Retina (tissue), 1 donor: ENCODE results near the gene CXXC5.
A peak's percentile ranks its signal among the peaks of the same experiment; 100 is the strongest.
"Not testable (repeated sequence)": the region's sequence is repeated elsewhere in the genome, so short reads cannot be mapped to it uniquely, and the experiment has no call there.

ENCODE experiments used
- DNase-seq: peaks from one replicate; pipeline ENCODE4 v3.0.0-alpha.2; 2016

The CXXC5 gene

DNA sequence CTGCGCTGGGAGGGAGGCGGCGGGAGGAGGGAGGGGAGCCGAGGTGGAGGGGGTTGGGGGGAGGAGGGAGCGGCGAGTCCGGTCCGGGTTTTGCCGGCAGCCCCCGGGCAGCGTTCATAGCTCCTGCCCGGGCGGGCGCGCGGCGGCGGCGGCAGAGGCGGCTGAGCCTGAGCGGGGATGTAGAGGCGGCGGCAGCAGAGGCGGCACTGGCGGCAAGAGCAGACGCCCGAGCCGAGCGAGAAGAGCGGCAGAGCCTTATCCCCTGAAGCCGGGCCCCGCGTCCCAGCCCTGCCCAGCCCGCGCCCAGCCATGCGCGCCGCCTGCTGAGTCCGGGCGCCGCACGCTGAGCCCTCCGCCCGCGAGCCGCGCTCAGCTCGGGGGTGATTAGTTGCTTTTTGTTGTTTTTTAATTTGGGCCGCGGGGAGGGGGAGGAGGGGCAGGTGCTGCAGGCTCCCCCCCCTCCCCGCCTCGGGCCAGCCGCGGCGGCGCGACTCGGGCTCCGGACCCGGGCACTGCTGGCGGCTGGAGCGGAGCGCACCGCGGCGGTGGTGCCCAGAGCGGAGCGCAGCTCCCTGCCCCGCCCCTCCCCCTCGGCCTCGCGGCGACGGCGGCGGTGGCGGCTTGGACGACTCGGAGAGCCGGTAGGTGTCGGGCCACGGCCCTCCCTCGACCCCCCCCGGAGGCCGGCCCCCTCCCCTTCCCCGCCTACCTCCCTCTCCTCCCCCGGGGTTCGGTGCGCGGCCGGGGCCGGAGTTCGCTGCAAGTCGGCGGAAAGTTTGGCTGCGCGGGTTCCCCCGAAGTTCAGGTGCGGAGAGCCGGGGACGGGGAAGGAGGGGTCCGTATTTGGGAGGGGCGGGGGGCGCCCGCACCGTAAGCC, at the start of gene CXXC5:
Gene CXXC5, plus strand, starts transcription at position 145 of the 877 bp plus-strand sequence. CDS start 32,175 bp downstream, outside the sequence.
- DNase-seq, result peak; percentile 89

- not testable (repeated sequence) for DNase-seq
These were observed 49.6 kb upstream of the CXXC5 start for GRCh38 chr5:139598601-139598965.

- no peak for DNase-seq
These were observed 47.7 kb upstream of the CXXC5 start for GRCh38 chr5:139600336-139600949.

- DNase-seq, result no peak
These were observed 46.7 kb upstream of the CXXC5 start for GRCh38 chr5:139601429-139601828.

DNA sequence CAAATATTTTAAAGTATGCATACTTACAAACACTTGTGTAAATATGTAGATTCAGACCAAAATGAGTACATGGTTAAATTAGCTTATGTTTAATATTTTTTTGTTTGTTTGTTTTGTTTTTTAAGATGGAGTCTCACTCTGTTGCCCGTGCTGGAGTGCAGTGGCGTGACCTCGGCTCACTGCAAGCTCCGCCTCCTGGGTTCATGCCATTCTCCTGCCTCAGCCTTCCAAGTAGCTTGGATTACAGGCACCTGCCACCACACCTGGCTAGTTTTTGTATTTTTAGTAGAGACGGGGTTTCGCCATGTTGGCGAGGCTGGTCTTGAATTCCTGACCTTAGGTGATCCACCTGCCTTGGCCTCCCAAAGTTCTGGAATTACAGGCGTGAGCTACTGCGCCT, 46.2 kb upstream of the CXXC5 start:
- DNase-seq, result not testable (repeated sequence)

DNA sequence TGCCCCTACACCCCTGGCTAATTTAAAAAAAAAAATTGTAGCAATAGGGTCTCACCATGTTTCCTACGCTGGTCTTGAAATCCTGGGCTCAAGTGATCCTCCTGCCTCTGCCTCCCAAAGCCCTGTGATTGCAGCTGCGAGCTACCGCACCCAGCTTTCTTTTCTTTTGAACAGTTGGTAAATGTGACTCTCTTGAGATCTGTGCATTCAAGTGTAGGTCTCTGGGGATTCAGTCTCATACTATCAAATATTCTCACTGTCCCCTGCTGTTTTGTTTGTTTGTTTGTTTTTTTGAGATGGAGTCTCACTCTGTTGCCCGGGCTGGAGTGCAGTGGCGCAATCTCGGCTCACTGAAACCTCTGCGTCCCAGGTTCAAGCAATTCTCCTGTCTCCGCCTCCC, 42.3 kb upstream of the CXXC5 start:
- no peak for DNase-seq

DNA sequence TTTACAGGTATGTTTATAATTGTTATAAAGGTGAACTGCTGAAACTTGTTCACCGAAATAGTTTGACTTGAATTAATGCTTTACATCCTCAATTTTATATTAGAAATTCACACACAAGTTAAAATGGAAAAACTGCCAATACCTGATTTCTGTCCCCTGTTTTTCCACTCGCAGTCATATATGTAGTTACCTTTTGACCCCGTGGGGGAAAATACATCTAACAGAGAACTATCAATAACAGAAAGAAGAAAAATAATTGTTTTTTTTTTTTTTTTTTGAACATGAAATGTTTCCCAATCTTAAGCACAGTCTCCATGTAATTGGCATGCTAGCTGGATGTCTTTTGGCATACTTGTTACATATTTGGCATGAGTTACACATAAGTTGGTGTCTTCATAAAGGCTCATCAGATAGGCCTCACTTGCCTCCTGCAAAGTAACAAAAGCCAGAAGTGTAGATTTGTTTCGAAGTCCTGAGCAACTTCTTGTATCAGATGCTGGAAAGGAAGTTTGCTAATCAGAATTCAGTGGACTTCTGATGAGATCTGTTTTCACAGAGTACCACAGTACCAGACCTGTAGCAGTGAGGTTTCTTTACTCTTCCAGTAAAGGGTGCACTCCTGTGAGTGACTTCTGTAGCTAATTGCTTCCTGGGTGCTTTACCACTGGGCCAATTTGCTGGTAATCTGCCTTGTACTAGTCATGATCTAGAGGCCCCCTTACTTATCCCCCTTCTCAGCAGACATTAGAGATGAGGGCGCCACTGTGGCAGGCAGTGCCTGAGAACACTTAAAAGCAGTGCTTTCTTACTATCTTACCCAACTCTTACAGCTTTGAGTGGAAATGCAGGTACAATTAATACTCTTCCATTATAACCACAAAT, 36.2 kb upstream of the CXXC5 start:
- DNase-seq, result no peak

- DNase-seq, result no peak
These were observed 28.3 kb upstream of the CXXC5 start for GRCh38 chr5:139619861-139620260.

DNA sequence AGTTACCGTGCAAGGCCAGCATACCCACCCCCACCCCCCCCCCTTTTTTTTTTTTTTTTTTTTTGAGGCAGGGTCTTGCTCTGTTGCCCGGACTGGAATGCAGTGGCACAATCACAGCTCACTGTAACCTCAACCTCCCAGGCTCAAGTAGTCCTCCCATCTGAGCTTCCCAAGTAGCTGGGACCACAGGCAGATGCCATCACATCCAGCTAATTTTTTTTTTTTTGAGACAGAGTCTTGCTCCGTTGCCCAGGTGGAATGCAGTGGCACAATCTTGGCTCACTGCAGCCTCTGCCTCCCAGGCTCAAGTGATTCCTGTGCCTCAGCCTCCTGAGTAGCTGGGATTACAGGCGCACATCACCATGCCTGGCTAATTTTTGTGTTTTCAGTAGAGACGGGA, 22.8 kb upstream of the CXXC5 start:
- not testable (repeated sequence) for DNase-seq

DNA sequence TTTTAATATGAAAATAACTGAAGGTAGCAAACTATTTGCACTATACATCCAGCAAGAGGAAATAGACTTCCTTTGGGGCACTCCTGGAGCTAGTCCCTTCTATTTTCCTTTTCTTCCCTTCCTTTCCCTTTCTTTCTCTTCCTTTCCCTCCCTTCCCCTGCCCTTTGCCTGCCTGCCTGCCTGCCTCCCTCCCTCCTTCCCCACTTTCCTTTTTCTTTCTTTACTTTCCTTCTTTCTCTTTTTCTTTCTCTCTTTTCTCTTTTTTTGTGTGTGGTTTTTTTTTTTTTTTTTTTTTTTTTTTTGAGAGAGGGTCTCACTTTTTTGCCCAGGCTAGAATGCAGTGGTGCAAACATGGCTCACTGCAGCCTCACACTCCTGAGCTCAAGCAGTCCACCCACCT, 17.3 kb upstream of the CXXC5 start:
- DNase-seq, result no peak

- DNase-seq, result no peak
These were observed 16.5 kb upstream of the CXXC5 start for GRCh38 chr5:139631520-139632165.

DNA sequence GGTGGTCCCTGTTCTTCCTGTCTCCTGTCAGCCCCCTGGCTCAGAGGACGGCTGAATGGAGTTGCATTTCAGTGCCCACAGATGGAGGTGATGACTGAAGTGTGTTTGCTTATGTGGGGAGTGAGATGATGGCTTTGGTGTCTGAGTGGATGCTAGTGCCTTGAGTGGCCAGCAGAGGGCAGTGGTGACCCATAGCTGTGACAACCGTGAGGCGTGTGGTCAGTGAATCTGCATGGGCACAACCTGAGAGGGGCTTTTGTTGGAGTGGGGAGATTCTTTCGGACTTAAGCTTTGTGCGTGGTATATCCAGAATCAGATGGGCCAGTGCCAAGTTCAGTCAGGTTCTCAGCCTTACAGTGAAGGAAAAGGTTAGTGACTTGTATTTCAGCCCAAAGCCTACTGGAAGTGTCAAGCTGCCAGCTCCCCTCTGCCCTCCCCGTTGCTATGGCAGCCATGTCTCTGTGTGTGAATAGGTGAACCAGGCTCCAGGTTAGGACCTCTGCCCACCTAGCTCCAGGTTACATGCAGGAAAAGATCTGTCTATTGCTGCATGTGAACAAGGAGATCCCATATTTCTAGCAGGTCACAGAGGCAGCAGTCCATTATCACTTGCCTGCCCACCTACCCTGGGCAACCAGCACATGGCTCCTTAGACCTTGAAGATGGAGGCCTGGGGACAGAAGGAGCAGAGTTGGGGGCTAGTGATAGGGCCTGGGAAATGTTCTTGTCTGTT, 14.7 kb upstream of the CXXC5 start:
- DNase-seq, result peak; percentile 86

DNA sequence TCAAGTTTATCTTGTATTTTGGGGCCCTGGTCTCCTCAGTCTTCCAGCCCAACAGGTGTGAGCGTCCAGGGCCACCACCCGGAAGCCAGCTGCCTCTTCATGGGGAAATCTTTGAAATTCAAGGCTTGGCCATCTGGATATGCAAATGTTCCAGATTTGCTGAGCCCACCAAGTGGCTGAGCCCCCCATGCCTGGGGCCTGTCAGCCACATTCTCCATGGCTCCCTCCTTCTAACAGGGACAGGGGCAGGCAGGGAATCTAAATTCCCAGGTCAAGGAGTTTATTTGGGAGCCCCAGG, 14.2 kb upstream of the CXXC5 start:
- no peak for DNase-seq

DNA sequence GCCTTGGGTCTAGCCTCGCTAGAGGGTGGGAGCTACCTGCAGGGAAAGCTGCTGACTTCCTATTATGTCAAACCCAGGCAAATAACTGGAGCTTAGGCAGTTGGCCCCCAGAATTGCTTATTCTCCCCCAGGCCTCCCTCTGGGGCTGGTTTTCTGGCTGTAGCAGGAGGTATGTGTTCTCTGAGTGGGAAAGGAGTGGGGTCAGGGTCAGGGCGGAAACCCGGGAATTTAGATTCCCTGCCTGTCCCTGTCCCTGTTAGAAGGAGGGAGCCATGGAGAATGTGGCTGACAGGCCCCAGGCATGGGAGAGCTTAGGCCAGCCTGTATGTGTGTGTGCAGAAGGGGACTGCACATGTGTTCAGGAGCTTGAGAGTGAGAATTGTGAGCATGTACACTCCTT, 13.6 kb upstream of the CXXC5 start:
- DNase-seq, result peak; percentile 14

- DNase-seq, result peak; percentile 3
These were observed 13.0 kb upstream of the CXXC5 start for GRCh38 chr5:139635191-139635590.

DNA sequence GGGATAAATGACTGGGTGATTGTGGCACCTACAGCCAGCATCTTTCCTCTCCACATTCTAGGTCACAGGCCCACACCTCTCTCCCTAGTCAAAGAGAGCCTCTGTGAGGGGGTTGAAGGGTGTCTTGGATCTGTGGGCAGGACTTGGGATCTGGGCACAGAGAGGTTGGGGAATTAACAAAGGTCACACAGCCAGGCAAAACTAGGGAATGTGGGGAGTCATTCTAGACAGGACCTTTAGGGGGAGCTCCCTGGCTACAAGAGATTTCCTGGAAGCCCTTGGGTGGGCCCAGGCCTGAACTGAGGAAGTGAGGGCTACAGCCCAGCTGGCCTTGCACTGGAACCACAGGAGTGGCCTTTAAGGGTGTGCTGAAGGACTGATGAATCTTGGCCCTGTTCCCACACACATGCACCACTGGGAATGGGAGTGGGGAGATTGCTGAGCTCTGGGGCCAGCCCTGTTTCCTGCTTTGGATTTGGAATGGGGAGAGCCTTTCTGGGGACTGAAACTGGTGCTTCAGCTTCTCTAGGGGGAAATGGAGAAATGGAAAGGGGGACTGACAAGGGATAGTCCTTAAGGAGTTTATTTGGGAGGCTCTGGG, 12.4 kb upstream of the CXXC5 start:
- peak; percentile 48 for DNase-seq

- peak; percentile 14 for DNase-seq
These were observed 11.8 kb upstream of the CXXC5 start for GRCh38 chr5:139636207-139636792.

GRCh38 chr5:139636975-139637408, 11.2 kb upstream of the CXXC5 start:
- peak; percentile 60 for DNase-seq

GRCh38 chr5:139637438-139638089, 10.6 kb upstream of the CXXC5 start:
- peak; percentile 95 for DNase-seq

DNA sequence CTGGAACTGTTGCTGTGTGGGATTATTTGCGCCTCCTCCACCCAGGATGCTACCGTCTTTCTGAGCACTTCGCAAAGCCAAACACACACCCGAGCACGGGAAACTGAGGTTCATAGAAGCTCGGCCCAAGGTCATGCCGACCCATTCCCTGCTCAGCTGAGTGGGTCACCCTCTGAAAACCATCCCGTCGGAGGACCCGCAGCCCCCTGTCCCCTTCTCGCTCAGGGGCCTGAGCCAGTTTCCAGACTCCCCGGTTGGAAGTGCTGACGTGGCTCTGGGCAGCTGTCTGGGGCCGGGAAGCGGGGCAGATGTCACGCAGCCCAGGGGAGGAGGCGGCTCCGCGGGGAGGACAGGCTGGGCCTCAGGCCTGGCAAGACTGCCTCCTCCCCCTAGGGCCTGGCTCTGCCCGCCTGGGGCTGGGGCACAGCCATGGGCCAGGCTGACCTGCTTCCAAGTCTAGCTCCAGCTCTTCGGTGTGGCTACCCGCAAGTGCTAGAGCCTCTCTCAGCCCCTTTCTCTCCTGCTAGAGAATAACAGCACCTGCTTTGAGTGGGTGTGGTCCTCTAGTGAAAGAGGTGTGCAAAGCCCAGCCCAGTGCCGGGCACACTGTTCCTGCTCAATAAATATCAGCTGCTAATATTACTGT, 9.9 kb upstream of the CXXC5 start:
- DNase-seq, result peak; percentile 86
